ENCODE measurements around the gene ASAP2.

Gene ASAP2

DNA sequence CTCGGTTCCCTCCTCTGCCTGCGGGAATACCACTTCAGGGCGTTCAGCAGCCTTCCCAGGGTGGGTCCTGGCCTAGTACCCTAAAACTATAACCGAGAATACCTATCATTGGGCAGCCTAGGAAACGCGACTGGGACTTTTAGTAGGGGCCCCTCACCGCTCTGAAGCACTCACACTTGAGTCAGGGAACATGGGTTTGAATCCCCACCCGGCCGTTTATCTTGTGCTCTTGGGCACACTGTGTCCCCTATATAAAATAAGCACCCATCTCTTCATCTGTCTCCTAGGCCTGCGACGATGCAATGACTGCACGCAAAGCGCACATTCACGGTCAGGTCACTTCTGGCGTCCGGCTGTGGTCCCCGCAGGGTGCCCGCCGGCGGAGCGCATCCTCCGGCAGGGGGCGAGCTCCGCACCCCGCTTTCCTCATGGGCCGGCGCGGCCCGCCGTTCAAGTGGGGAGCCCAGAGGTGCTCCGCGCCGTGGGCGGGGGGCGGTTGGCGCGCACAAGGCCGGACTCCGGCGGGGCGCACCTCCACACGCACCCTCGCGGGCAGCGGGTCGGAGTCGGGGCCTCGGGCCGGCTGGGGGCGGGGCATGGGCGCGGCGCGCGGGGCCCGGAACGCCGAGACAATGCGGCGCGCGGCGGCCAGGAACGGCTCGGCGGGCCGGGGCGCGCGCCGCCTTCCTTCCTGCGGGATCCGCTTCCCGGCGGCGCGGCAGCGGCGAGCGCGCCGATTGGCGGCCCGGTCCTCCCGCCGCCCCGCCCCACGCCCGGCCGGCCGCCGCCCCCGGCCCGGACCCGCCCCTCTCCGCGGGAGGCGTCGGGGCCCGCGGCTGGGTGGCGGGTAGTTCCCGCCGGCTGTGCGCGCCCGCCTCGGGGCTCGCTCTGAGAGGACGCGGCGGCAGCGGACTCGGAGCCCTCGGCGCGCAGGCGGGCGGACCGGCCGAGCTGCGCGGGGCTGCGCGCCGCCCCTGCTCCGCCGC, at the start of gene ASAP2:
TSS of gene ASAP2 (plus strand) at position 850 of the 986 bp plus-strand sequence. CDS start 293 bp downstream, outside the sequence.
- DNase-seq: peak; percentile 92

DNA sequence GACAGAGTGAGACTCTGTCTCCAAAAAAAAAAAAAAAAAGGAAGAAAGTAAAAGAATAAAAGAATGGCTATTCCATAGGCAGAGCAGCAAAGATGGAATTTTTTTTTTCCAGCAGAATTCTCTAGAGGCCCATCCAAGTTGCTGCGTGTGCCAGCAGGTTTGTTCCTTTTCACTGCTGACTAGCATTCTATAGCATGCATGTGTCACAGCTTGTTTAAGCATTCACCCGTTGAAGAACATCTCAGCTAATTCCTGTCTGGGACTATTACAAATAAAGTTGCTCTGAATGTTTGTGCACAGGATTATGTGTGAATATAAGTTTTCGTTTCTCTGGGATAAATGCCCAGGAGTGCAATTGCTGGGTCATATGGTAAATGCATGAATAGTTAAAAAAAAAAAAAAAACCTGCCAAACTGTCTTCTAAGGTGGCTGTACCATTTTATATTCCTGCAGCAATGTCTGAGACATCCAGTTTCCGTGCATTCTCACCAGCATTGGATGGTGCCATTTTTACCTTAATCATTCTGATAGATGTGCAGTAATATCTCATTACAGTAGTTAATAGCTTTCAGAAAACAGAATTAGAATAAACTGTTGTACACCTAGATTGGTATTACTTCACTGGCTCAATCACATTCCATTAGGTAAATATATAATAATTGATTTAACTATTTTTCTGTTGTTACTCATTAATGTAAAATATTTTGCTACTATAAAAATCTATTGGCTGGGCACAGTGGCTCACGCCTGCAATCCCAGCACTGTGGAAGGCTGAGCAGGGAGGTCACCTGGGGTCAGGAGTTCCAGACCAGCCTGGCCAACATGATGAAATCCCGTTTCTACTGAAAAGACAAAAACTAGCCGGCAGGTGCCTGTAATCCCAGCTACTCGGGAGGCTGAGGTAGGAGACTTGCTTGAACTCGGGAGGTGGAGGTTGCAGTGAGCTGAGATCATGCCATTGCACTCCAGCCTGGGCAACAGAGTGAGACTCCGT, 47.5 kb upstream of the ASAP2 start:
- DNase-seq: no peak

DNA sequence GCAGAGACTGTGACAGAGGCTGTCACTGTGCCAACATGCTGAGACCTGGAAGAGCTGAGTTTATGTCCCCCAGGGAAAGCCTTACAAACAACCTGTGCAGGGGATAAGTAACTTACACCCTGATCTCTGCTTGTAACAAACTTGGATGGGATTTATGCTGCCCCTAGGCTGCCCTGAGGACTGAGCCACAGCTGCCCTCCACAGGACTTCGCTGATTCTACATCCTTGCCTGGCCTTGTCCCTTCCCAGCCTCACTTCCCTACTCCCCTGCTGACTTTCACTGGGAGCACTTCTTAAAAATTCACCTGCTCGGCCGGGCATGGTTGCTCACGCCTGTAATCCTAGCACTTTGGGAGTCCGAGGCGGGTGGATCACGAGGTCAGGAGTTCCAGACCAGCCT, 45.9 kb upstream of the ASAP2 start:
- DNase-seq: no peak

DNA sequence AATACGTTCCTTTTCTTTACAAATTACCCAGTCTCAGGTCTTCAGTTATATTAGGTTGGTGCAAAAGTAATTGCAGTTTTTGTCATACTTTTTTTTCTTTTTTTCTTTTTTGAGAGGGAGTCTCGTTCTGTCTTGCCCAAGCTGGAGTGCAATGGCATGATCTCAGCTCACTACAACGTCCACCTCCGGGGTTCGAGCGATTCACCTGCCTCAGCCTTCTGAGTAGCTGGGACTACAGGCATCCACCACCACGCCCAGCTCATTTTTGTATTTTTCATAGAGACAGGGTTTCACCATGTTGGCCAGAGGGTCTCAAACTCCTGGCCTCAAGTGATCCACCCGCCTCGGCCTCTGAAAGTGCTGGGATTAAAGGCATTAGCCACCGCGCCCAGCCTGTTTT, 43.8 kb upstream of the ASAP2 start:
- DNase-seq: no peak

DNA sequence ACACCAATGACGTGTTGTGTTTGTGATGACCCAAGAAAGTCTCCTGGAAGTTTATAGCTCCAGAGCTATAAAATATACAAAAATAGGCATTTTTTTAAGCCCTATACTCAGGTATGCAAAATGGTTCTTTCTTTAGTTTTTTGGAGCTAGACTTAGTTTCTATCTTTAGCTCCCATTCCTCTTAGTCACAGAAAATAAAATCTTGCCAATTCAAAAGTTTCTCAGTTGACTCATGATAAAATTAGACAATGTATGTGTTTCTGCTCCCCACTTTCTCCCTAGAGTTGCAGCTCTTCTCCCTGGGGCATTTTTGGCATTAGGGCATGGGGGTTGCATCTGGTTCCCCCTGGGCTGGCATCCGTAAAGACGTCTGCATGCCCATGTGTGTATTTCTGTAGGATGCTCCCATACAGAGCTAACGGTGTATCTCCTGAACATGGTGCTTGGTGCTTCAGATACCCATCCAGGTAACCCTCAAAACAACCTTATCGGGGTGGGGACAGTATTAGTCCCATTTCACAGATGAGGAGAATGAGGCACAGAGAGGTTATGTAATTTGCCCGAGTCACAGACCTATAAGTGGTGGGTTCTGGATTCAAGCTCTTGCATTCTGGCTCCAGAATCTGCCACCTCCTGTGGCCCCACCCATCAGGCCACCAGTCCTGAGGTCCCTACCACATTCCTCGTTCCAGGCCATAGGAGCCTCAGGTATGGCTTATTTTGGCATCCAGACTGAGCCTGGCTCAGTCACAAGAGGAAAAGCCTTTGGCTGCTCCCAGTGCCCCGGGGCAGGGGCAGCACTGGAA, 43.1 kb upstream of the ASAP2 start:
- no peak for DNase-seq

DNA sequence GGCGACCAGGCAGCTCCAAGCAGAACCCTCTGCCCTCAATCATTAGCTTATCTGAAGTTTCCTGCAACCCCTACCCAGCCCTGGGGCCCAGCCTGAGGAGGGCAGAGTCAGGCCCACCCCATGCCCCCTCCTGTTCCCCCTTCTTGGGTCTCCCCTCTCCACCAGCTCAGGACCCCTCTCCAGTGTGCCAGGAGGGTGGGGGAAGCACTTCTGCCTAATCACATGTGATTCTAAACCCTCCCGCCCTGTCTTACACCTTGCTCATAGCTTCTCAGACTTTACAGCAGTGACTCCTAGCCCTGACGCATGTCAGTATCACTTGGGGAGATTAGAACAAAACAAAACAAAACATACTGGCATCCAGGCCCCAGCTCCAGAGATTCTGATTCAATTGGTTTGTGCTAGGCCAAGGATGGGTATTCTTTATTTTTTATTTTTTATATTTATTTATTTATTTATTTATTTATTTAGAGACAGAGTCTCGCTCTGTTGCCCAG, 42.5 kb upstream of the ASAP2 start:
- DNase-seq: no peak

DNA sequence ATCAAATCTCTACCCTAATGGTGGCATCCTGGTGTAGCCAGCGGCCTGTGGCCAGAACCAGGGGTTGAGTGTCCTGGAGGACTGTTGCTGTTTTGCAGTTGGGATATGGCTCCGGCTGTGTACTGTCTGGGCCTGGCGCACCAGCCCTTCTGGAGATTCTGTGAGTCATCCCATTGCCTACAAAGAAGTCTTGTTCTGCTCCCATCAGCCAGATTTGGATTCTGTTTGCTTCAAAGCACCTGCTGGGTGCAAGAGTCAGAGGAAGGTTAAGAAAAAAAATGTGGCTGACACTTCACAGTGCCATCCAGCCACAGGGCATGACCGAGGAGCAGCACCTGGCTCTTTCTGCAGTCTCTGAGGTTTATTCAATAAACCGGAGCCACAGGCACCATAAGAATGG, 41.0 kb upstream of the ASAP2 start:
- no peak for DNase-seq

DNA sequence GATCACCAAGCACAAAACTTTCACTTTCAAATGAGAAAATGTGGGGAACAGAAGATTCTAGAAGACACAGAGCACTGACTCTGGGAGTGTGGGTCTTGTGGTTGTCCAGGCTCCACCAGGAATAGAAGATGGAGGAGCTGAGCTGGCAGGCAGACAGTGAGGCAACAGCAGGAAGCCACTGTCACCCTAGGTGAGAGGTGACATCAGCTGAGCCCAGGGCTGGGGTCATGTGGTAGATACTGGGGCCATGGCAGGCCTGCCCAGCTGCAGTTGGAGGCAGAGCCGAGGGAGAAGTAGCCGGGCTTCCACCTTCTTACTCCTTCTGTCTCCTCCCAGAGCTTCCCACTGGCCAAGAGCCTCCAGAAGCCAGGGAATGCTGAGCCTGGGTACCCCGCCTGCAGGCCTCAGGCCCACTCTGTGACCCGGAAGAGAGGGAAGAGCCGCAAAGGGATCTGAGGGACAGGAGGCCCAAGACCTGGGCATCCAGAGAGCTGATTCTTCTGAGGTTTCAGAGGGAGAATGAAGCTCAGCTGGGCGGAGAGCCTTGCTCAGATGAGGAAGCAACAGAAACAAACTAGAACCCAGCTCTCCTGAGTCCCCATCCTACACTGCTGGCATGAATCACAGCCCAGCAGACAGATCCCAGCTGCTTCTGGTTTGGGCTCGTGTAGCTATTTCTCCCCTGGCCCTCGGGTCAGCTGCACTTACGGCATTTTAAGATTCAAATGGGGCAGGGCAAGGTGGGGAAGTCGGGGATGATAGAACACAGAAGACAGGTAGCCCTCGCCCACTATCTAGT, 39.8 kb upstream of the ASAP2 start:
- no peak for DNase-seq

DNA sequence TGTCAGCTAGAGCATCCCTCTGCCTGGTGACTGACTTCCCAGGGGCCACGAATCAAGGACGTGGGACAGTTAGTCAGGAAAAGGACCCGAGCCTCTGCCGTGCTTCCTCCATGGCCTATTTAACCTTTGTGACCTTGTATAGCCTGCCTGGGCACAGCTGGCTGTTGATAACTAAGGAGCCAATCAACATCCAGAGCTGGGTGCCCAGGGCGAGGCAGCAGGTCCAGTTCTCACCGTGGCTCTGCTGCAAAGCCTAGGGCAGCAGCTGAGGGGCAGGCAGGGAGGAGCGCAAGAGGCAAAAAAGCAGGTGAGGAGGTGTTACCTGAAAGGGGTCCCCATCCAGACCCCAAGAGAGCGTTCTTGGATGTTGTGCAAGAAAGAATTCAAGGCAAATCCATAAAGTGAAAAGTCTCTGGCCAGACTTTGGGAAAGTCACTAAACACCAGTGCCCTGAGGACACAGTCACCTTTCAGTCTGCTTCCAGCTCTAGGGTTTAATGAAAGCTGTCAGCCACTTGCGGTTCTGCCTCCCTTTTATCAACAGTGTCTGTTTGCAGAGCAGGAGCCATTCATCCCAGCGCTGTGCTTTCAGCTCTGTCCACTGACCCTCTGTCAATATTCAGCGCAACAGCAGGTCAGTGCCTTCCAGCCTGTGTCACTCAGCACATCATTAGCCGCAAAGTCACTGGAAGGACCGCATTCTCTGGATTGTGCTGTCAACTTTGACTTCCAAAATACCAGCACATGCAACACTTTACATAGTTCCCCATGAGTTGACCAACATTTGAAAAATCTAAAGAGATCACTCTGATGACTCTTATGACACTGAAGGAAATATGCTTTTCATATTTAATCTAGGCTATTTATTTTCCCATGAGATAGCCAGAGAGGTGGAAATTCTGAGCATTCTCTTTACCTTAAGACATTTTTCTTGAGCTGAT, 38.6 kb upstream of the ASAP2 start:
- no peak for DNase-seq

DNA sequence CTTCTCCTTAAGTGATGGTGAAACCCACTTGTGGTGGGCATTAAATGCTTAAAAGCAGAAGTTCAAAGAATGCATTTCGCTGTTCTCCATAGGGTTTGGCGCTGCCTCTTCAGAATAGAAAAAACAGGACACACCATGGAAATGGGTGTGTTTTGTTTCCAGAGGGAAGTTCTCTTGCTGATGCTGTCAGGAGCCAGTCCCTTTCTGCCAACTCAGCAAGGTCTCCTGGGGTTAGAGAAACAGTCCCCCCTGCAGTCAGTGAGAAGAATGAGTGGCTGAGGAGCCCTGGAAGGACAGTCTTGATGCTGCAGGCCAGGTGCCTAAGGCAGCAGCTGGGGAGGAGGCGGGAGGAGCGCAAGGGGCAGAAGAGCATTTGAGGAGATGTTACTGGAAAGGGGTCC, 37.8 kb upstream of the ASAP2 start:
- no peak for DNase-seq

DNA sequence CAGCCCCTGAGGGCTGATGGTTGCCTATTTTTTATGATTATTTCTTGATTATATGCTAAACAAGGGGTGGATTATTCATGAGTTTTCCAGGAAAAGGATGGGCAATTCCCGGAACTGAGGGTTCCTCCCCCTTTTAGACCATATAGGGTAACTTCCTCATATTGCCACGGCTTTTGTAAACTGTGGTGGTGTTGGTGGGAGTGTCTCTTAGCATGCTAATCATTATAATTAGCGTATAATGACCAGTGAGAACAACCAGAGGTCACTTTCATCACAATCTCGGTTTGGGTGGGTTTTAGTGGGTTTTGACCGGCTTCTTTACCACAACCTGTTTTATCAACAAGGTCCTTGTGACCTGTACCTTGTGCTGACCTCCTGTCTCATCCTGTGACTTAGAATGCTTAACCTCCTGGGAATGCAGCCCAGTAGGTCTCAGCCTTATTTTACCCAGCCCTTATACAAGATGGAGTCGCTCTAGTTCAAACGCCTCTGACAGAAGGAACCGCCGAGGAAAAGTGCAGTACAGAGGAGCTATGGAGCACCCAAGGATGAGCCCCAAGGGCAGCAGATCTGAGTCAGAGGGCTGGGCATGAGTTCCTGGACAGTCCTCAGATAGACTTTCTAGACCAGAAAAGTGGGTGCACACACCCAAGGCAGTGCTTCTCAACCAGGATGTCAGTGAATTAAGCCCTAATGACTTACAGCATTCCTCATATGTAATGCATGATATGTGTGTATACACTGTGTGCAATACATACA, 37.1 kb upstream of the ASAP2 start:
- DNase-seq: no peak

DNA sequence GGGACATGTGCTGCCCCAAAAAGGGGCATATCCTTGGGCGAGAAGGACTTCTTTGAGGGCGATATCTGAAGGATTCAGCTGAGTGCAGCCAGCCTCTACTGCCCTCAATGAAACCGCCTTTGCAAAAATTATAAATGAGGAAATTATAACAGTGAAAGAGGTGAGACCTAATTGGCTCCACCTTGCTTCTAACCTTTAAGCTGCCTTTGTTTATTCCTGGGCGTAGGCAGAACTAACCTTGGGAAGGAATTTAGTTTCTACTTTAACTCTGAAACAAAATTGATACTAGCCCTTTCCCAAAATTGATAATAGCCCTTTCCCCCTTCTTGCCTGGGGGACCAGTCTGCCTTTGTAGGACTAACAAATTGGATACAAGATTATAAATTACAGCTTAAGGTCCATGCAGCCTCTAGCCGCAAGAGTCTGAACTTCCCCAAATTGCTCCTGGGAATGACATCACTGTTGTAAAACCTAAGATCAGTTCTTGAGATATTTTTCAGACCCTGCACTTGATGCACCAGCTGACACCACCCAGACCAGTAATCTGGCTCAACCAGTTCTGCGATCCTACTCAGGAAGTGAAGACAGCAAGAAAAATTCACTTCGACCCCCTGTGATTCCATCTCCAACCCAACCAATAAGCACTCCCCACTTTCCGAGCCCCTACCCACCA, 36.0 kb upstream of the ASAP2 start:
- no peak for DNase-seq

DNA sequence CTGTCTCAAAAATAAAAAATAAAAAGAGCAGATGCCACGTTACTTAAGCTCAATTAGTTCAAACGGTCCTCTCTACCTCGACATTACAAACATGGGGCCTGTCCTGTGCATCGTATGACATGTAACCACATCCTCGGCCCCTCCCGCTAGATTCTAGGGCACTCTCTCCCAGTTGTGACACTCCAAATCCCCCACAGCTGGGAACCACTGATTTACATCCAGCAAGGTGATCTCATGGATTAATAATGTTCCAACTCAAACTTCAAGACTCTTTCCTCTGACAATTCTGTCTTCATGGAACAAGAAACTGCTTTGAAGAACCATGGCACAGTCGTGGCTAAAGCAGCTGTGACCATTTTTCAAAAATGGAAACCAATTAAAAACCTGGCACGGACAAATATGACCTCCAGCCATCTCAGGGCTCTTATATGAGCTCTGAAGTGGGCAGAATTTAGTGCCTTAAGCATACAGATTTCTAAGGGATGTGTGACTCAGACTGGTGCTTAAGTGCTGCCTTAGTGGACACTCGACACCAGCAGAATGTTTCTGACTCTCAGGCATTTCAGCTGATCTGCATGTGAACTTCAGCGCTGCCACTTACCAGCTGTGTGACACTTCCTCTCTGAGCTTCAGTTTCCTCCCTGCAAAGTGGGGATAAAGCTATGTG, 31.7 kb upstream of the ASAP2 start:
- no peak for DNase-seq

DNA sequence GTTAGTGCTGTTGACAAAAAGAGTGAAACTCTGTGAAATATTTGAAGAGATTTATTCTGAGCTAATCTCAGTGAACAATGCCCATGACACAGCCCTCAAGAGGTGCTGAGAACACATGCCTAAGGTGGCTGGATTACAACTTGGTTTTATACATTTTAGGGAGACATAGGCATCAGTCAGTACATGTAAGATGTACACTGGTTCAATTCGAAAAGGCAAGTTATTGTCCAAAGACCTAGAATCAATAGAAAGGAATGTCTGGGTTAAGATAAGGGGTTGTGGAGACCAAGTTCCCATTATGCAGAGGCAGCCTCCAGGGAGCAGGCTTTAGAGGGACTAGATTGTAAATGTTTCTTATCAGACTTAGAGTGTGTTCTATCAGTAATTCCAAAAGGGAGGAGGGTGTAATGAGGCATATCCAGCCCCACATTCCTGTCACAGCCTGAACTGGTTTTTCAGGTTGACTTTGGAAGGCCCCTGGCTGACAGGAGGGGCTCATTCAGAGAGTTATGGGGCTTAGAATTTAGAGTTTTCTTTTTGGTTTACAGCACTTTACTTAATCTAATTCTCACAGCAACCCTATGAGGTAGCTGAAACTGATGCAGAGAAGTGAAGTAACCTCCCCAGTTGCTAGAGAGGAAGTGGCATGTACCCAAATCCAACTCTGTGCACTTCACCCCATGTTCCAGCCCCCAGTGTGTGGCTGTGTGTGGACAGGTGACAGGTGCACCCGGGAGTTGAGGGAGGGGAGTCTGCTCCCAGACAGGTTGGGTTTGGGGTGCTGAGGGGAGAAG, 28.3 kb upstream of the ASAP2 start:
- no peak for DNase-seq

DNA sequence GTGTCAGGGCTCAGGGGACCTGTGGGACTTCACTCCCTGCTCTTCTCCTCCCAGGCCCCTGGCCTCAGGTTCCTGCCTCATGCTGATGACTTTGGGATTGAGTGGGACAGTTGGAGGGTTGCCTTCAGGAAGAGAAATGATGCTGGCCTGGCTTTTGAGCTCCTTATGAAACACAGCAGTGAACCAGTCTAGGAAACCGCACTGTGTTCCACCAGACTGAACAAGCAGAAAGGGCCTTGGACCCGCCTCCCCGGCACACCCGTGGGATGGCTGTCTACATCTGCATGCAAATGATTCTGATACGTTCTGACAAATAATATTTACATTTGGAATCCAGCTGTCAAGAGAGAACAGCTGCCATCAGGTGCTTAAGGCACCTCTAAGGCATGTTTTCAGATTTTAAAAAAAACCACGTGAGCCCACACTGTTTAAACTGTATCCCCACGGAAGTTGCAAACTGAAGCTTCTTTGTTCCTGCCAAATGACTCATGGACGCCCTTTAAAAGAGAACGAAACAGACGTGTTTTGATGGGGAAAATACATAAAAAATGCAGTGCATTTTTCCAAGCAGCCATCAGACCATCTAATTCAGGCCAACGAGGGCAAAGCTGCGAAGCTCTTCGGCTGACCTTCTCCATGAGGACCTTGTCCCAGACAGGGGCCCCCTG, 27.6 kb upstream of the ASAP2 start:
- DNase-seq: no peak

DNA sequence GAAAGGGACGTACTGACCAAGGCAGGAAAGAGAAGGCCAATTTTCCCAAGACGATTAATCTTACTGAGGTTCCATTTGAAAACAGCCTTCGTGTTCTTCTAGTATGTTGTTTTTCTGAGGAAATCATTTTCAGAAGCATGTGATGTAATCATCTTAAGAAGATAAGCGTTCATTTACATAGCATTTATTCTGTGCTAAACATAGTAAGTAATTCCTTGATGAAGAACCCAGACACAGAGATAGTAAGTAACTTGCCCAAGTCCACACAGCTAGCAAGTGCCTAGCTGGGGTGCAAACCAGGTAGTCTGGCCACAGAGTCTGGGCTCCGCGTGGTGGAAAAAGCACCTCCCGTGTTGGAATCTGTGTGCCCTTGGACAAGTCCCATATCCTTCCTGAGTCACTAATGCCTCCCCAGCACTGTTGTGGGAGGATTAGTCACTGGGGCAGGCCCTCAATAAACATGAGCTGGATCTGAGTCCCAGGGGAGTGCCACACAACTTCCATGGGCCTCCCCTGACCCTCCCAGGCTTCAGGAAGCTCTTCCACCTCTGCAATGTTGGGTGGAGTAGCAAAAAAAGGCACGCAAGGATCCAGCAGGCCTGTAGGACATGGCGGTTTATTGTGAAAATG, 26.9 kb upstream of the ASAP2 start:
- DNase-seq: no peak

All from 8988T (cell line).